ENCODE results near the gene C9orf153. TPM values are rescaled to one million over a fixed set of nuclear protein-coding genes. Genes with fewer than 3 reads are reported as not detected.

C9orf153 gene
- polyA plus RNA-seq, 1 of the 3 experiments (the other 2 are of a cell fraction), result 0.03 TPM

DNA sequence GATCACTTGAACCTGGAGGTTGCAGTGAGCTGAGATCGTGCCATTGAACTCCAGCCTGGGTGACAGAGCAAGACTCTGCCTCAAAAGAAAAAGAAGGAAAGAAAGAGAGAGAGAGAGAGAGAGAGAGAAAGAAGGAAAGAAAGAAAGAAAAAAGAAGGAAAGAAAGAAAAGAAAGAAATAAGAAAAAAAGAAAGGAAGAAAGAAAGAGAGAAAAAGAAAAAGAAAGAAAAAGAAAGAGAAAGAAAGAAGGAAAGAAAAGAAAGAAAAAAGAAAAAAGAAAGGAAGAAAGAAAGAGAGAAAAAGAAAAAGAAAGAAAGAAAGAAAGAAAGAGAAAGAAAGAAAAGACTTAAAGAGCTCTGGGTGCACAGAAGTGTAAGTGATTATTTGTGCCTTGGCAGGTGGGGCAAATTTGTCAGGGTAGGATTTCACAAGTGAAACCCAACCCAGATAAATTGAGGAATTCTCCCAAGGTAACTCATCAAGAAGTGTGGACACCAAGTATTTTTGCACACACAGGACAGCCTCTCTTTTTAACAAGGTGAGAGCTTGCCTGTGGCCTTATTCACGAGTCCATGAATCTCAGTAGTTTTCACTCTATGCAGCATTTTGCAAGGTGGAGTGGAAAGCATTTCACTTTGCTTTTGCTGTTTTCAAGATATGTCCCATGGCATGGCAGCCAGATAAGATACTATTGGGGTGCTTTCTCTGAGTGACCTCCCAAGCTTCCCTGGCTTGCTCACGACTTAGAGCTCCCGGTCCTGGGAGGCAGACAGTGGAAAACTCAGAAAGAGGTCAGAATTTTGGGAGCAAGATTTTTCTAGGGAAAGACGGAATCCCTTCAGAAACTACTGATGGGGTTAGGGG lies 57.8 kb downstream of the C9orf153 start:
- Histone ChIP-seq H3K9me2 (no peaks in the 10 kb centered on the region), H3K9me3 (no peaks in the 10 kb centered on the region), H3F3A (replicated peaks; ENCODE audit: insufficient read depth) (no peaks in the 10 kb centered on the region), H3K9ac (no peak overlapping the region), H3K27ac (ENCODE audit: low read depth in 2 of 2, low read length in 1 of 2) (no peak overlapping the region), H3K79me2 (ENCODE audit: insufficient read depth) (no peaks in the 10 kb centered on the region), H4K20me1 (ENCODE audit: insufficient read depth) (no peaks in the 10 kb centered on the region), H3K4me3 (ENCODE audit: low read depth in 2 of 2, low read length in 1 of 2) (no peak overlapping the region), H3K36me3 (replicated peaks in 1 of 2; ENCODE audit: control insufficient read depth in 1 of 2, insufficient read depth in 2 of 2, low read length in 1 of 2) (no peaks in the 10 kb centered on the region), H3K4me2 (no peak overlapping the region), H2AFZ (ENCODE audit: low read depth) (no peak overlapping the region), H3K27me3 (ENCODE audit: insufficient read depth) (no peaks in the 10 kb centered on the region), H3K4me1 (ENCODE audit: control insufficient read depth in 1 of 2, insufficient read depth in 2 of 2, low read depth in 1 of 2, low read length in 1 of 2) (peaks cover 0 to under 1% of the 10 kb centered on the region in 2 experiments; a peak in 1 of 4 replicates)
- POLR2A ChIA-PET, result interaction anchor here (0.7 kb wide), 2 partner anchors 212 to 745 kb away, joined by 4 to 5 read pairs; no protein-coding TSS in a partner anchor
- 73% methylated on average over 5 of the region's 5 CpGs for WGBS (ENCODE audit: low lambda C conversion rate)
- CTCF ChIA-PET, result interaction anchor here (0.6 to 3.8 kb wide), 46 partner anchors 9 to 1445 kb away, joined by 3 to 30 read pairs (median 5); partner anchors contain the start of genes GOLM1 and ISCA1
- no peak for TF ChIP-seq GABPA (IDR thresholded peaks at IDR 0.05; ENCODE audit: low read depth)
- TF ChIP-seq NRF1 (IDR thresholded peaks at IDR 0.05; ENCODE audit: low read depth, low read length), result no peak
- TF ChIP-seq, protein P1, sequence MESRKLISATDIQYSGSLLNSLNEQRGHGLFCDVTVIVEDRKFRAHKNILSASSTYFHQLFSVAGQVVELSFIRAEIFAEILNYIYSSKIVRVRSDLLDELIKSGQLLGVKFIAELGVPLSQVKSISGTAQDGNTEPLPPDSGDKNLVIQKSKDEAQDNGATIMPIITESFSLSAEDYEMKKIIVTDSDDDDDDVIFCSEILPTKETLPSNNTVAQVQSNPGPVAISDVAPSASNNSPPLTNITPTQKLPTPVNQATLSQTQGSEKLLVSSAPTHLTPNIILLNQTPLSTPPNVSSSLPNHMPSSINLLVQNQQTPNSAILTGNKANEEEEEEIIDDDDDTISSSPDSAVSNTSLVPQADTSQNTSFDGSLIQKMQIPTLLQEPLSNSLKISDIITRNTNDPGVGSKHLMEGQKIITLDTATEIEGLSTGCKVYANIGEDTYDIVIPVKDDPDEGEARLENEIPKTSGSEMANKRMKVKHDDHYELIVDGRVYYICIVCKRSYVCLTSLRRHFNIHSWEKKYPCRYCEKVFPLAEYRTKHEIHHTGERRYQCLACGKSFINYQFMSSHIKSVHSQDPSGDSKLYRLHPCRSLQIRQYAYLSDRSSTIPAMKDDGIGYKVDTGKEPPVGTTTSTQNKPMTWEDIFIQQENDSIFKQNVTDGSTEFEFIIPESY (IDR thresholded peaks at IDR 0.05; ENCODE audit: borderline replicate concordance, low read depth), result no peak
- TF ChIP-seq MEF2A (IDR thresholded peaks at IDR 0.05; ENCODE audit: borderline replicate concordance, low read depth), result no peak
- no peak for TF ChIP-seq SIN3A (IDR thresholded peaks at IDR 0.05; ENCODE audit: borderline replicate concordance, low read depth, low read length)
- TF ChIP-seq, protein P2, sequence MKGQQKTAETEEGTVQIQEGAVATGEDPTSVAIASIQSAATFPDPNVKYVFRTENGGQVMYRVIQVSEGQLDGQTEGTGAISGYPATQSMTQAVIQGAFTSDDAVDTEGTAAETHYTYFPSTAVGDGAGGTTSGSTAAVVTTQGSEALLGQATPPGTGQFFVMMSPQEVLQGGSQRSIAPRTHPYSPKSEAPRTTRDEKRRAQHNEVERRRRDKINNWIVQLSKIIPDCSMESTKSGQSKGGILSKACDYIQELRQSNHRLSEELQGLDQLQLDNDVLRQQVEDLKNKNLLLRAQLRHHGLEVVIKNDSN (IDR thresholded peaks at IDR 0.05; ENCODE audit: borderline replicate concordance, low read depth), result no peak
- TF ChIP-seq EZH2phosphoT487 (IDR thresholded peaks at IDR 0.05; ENCODE audit: borderline replicate concordance, low read depth), result no peak
- TF ChIP-seq, protein P3, sequence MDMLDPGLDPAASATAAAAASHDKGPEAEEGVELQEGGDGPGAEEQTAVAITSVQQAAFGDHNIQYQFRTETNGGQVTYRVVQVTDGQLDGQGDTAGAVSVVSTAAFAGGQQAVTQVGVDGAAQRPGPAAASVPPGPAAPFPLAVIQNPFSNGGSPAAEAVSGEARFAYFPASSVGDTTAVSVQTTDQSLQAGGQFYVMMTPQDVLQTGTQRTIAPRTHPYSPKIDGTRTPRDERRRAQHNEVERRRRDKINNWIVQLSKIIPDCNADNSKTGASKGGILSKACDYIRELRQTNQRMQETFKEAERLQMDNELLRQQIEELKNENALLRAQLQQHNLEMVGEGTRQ (IDR thresholded peaks at IDR 0.05; ENCODE audit: borderline replicate concordance, low read depth, low read length), result no peak
- TF ChIP-seq JUND (IDR thresholded peaks at IDR 0.05), result no peak
- no peak for TF ChIP-seq TCF12 (IDR thresholded peaks at IDR 0.05)
- no peak for TF ChIP-seq NFIC (IDR thresholded peaks at IDR 0.05; ENCODE audit: borderline replicate concordance)
- DNase-seq, result no peak

DNA sequence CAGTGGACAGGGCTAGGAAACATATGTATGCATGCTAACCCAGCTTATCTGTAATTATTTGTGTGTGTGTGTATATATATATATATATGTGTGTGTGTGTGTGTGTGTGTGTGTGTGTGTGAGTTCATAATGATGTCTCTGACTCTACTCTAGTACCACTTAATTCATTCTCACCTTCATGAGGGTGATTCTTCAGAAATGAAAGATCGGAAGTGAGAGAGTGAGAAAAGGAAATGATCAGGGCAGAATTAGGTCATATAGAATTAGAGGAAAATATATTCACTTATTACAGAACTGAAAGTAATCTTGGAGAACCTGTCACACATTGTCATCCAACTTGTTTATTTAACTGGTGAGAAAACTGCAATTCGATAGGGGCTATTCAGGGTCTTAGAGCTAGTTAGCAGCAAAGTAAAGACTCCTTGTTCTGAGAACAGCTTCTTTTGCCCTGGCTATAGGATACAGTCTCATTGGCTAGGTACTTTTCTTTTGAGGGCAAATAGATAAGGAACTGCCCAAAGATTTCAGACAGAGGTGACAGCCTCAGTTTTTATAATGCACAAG lies 58.8 kb downstream of the C9orf153 start:
- no peaks in the 10 kb centered on the region for H3K4me1 ChIP-seq (ENCODE audit: control insufficient read depth in 1 of 2, insufficient read depth in 2 of 2, low read depth in 1 of 2, low read length in 1 of 2)
- no peaks in the 10 kb centered on the region for H3F3A ChIP-seq (replicated peaks; ENCODE audit: insufficient read depth)
- no peak overlapping the region for H3K27ac ChIP-seq (ENCODE audit: low read depth in 2 of 2, low read length in 1 of 2)
- no peak overlapping the region for H3K9ac ChIP-seq
- POLR2A ChIA-PET, result no interaction called here
- H3K36me3 ChIP-seq (replicated peaks in 1 of 2; ENCODE audit: control insufficient read depth in 1 of 2, insufficient read depth in 2 of 2, low read length in 1 of 2), result no peaks in the 10 kb centered on the region
- CTCF ChIA-PET, result interaction anchor here (1.2 to 3.8 kb wide), 5 partner anchors 8 to 89 kb away, joined by 3 to 30 read pairs (median 13); no protein-coding TSS in a partner anchor
- H3K9me2 ChIP-seq, result no peaks in the 10 kb centered on the region
- no peak for DNase-seq
- H3K4me3 ChIP-seq (ENCODE audit: low read depth in 2 of 2, low read length in 1 of 2), result no peak overlapping the region
- no peak overlapping the region for H2AFZ ChIP-seq (ENCODE audit: low read depth)
- WGBS (ENCODE audit: low lambda C conversion rate), result 63% methylated on average over 2 of the region's 2 CpGs
- H3K79me2 ChIP-seq (ENCODE audit: insufficient read depth), result no peaks in the 10 kb centered on the region
- no peaks in the 10 kb centered on the region for H3K27me3 ChIP-seq (ENCODE audit: insufficient read depth)
- no peaks in the 10 kb centered on the region for H3K9me3 ChIP-seq
- no peaks in the 10 kb centered on the region for H4K20me1 ChIP-seq (ENCODE audit: insufficient read depth)
- no peak overlapping the region for H3K4me2 ChIP-seq
- TF ChIP-seq EZH2phosphoT487 (IDR thresholded peaks at IDR 0.05; ENCODE audit: borderline replicate concordance, low read depth) (no peak), FOXM1 (IDR thresholded peaks at IDR 0.05; ENCODE audit: low read depth) (no peak), CHD2 (IDR thresholded peaks at IDR 0.05; ENCODE audit: low read length, partially characterized antibody) (no peak), NFIC (IDR thresholded peaks at IDR 0.05; ENCODE audit: borderline replicate concordance) (no peak)
- TF ChIP-seq, protein P3 (IDR thresholded peaks at IDR 0.05; ENCODE audit: borderline replicate concordance, low read depth, low read length), result no peak
- TF ChIP-seq, protein P4, sequence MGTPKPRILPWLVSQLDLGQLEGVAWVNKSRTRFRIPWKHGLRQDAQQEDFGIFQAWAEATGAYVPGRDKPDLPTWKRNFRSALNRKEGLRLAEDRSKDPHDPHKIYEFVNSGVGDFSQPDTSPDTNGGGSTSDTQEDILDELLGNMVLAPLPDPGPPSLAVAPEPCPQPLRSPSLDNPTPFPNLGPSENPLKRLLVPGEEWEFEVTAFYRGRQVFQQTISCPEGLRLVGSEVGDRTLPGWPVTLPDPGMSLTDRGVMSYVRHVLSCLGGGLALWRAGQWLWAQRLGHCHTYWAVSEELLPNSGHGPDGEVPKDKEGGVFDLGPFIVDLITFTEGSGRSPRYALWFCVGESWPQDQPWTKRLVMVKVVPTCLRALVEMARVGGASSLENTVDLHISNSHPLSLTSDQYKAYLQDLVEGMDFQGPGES (IDR thresholded peaks at IDR 0.05; ENCODE audit: low read depth, low read length), result no peak
